Activated CD8-positive, alpha-beta memory T cell treated with anti-CD3 and anti-CD28 coated beads for 24 hours (primary cell): Measurements from ENCODE around the gene CHKA.
"Not testable (repeated sequence)": the region's sequence is repeated elsewhere in the genome, so short reads cannot be mapped to it uniquely, and the experiment has no call there.

Experiments used
- DNase-seq: peaks from one replicate; pipeline ENCODE4 v3.0.0-alpha.2; 2020

The CHKA gene

DNA sequence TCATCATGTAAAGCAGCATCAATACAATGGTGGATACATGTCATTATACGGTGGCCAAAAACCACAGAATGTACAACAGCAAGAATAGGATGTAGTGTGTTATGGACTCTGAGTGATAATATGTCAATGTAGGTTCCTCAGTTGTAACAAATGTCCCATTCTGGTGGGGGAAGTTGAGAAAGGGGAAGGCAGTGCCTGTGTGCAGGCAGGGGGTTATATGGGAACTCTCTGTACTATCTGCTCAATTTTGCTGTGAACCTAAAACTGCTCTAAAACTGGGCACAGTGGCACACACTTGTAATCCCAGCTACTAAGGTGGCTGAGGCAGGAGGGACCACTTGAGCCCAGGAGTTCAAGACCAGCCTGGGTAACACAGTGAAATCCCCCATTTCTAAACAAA, 5.9 kb downstream of the CHKA start:
- DNase-seq, result no peak

- DNase-seq, result no peak
Measured at GRCh38 chr11:68113986-68114385, 7.2 kb downstream of the CHKA start.

DNA sequence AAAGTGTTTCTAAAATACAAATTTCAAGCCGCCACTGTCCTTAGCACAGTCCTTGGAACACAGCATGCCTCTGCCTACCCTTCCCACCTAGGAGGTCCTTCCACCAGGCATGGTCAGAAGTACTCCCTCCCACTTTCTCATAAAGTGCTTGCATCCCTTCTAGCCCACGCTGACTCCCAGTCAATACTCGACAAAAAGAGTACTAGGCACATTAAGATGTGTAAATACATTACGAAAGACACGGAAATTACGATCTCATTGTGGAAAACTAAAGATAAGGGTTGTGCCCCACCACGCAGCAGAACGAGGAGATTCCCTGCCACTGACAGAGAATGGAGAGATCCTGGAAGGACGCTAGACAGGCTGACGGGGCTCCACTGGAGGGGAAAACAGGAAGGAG, 13.5 kb downstream of the CHKA start:
- DNase-seq, result peak; percentile 11

GRCh38 chr11:68106165-68106940, 14.8 kb downstream of the CHKA start:
- DNase-seq, result peak; percentile 28

DNA sequence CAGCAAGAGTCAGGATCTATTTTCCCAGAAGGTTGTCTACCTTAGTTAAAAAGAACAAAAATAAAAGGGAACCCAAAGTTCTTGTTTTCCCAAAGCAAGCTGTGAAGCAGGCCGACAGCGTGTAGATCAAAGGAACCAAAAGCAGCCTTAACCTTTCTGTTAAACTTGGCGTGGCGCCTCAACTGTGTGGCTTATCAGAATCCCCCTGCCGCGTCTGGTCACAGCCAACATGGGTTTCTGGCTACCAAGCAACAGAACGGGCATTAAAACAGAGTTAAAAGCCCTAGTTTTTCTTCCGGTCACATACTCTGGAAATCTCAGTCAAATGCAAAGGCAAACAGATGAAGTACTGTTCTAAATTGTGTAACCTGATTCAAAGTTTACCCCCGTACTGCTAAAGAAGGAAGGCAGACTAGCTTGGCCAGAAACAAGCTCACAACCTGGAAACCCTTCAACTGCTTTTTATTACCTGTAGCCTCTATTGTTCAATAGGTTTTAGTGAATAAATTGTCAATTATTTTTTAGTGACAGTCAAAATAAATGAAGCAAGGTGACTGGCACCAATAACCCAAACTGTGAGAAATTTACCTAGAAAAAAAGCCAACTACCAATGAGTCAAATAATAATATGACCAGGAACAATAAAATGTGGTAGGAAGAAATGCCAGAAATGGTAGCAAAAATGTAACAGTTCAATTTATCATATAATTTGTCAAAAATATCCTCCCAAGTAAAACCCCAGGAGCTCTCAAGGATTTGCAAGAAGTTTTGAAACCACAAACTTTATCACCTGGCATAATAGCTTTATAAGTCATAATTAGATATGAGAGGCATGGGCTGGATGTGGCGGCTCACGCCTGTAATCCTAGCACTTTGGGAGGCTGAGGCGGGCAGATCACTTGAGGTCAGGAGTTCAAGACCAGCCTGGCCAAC, 21.4 kb downstream of the CHKA start:
- peak; percentile 64 for DNase-seq

- no peak for DNase-seq
Measured at GRCh38 chr11:68099057-68099456, 22.1 kb downstream of the CHKA start.

DNA sequence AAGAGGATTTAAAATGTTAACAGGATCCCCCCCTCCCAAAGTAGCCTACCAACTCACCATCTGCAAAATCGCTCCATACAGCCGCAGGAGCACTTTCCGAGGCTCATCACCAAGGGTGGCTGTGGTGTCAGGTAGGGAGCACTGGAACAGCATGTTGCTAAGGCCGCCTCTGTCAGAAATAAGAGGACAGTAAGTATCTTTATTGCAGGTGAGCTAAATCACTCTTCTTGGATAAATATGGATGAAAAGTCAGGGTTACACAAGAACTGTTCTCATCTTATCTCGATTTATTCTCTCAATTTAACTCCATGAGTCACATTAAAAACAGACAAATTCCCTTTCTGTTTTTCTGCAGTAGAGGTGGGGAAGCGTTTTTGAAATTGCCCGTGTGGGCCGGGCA, 24.2 kb downstream of the CHKA start:
- no peak for DNase-seq

DNA sequence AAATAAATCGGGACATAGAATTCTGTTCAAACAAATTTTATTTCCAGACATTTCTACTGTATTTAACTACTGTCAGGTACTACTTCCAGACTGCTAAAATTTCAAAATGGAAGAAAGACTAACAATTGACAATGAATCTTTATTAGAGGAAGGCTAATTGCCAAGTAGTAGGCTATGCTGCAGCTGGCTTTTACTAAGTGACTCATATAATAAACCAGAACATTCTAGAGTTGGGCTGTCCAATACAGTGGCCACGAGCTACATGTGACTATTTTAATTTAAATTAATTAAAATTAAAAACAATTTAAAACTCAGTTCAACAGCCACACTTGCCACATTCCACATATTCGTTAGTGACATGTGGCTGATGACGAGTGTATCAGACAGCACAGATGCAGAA, 27.6 kb downstream of the CHKA start:
- DNase-seq, result no peak

DNA sequence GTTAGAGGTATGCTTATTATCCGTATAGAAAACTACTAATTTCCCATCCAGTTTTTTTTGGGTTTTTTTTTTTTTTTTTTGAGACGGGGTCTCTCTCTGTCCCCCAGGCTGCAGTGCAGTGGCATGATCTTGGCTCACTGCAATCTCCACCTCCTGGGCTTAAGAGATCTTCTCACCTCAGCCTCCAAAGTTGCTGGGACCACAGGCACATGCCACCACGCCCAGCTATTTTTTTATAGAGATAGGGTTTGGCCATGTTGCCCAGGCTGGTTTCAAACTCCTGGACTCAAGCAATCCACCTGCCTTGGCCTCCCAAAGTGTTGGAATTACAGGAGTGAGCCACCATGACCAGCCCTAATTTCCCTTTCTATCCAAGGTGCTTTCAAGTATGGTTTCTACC, 28.2 kb downstream of the CHKA start:
- DNase-seq, result not testable (repeated sequence)

- no peak for DNase-seq
Measured at GRCh38 chr11:68092411-68092810, 28.8 kb downstream of the CHKA start.

GRCh38 chr11:68090706-68091105, 30.5 kb downstream of the CHKA start:
- DNase-seq, result no peak

- DNase-seq, result no peak
Measured at GRCh38 chr11:68090287-68090686, 30.9 kb downstream of the CHKA start.

DNA sequence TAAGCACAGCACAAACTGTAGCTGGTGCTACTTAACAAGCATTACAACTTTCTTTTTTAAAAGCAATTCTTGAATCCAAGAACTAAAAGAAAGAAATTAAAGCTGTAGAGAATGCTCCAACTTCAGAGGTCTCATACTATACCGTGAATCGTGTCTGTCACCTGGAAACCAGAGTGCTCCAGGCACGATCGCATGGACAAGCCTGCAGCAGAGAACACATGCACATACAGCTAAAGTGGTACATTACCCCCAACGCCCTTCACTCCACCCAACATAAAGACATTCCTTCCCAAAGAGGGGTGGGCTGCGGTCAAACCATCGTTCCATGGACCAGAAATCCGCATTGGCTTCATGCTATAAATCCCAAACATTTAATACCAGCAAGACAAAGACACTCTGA, 31.5 kb downstream of the CHKA start:
- no peak for DNase-seq

- no peak for DNase-seq
Measured at GRCh38 chr11:68083517-68083916, 37.7 kb downstream of the CHKA start.

GRCh38 chr11:68082481-68082880, 38.7 kb downstream of the CHKA start:
- no peak for DNase-seq

- no peak for DNase-seq
Measured at GRCh38 chr11:68081691-68082090, 39.5 kb downstream of the CHKA start.

DNA sequence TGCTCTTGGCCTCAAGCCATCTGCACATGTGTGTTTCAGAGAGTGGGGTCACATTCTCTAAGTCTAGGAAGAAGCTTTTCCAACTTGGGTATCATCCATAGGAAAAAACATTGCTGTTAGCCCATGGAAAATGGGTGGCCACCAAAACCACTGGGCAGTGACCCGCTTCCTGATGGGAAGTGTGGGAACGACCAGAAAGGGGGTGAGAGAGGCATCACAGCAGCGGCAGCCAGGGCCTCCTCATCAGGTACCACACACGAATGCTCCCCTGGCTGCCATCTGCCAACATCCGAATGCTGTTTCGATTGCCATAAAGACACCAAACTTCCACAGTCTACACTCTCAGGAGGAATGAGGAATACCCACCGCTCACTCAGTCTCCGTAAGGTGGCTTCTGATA, 40.3 kb downstream of the CHKA start:
- no peak for DNase-seq

GRCh38 chr11:68077617-68078582, 43.3 kb downstream of the CHKA start:
- no peak for DNase-seq

- DNase-seq, result no peak
Measured at GRCh38 chr11:68076371-68077042, 44.7 kb downstream of the CHKA start.

GRCh38 chr11:68074584-68075352, 46.4 kb downstream of the CHKA start:
- DNase-seq, result no peak

- DNase-seq, result no peak
Measured at GRCh38 chr11:68071281-68072048, 49.7 kb downstream of the CHKA start.
